Ecto neural progenitor cell (in vitro differentiated cells): ENCODE measurements around the gene HOXA13.

Source experiments
- DNase-seq: peaks from one replicate; pipeline ENCODE4 v3.0.0-alpha.2; 2018; ENCODE audit warnings: low spot score

HOXA13 gene

GRCh38 chr7:27207348-27207985, 7.6 kb upstream of the HOXA13 start:
- DNase-seq, result no peak

GRCh38 chr7:27205325-27206280, 5.7 kb upstream of the HOXA13 start:
- DNase-seq, result peak; percentile 52

- peak; percentile 63 for DNase-seq
Observed at GRCh38 chr7:27204851-27205322, 5.0 kb upstream of the HOXA13 start.

DNA sequence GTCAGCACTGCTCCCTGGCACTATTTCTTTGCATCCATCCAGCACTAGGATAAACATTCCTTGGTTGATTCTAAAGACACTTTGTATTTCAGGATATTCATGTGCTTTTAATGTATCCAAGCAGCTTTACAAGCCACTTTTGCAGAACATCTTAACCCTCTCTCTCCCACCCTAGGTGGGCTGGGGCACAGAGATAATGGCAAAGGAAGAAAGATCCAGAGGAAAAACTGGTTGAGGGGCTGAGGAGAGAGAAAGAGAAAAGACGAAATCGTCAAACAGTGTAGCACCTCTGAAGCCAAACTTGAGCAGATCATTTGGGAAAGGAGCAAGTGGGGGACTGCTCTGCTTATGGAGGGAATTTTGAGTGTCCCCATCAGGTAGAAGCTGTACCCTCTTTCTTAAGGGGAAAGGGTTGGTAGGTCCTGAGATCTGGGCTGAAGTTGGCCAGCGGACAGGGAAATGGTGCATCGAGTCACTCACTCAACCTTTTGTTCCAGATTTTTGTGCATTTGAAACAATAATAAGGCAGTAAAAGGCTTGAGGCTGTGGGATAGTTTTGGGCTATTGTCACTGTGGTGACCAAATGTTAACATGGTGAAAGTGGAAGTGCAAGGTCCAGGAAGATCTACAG, 4.2 kb upstream of the HOXA13 start:
- DNase-seq, result peak; percentile 38

GRCh38 chr7:27203365-27203953, 3.6 kb upstream of the HOXA13 start:
- peak; percentile 43 for DNase-seq

DNA sequence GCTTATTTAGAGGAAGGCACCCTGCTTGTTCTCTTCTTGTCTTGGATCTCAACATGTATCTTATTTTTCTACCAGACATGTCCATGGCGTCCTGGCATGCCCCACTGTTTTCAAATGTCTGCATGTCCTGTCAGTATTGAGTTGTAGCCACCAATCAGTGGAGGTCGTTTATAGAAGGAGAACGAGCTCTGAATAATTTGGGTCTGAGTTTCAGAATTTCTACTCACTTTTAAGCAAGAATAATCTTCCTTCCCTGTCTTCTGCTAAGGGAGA, 2.9 kb upstream of the HOXA13 start:
- DNase-seq, result no peak

DNA sequence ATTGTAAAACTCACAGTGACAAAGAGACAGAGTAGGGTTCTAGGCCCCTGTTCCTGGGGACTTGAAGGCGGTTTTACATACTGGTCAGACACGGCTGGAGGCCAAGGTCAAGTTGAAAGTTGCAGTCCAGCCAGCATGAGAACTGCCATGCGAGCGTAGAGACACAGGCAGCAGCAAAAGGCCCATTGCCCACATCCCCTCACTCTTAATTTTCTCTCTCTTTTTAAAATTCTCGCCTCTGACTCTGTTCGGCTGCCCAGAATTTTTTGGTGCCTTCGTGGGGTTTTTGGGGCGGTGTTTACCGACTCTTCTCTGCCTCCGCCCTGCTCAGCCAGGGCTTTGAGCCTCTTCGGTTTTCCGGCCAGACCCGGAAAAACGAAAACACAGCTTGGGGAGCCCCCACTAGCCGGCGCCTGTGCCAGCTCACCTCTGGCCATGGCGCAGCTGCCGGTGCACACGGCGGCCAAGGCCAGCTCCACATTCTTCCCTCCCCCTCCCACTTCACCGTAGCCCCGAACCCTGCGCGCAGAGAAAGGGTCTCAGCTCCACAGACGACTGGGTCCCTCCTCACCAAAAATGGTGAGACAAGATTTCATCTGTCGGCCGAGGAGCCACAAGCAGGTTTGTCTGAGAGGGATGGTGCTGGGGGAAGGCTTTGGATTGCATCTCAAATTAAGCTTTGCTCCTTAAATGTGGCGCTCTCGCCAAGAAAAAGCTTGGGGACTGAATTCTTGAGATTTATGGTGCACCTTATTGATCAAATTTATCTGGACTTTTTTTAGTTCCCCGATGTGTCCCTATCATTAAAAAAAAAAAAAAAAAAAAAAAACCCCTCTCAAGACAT, 2.3 kb upstream of the HOXA13 start:
- no peak for DNase-seq

DNA sequence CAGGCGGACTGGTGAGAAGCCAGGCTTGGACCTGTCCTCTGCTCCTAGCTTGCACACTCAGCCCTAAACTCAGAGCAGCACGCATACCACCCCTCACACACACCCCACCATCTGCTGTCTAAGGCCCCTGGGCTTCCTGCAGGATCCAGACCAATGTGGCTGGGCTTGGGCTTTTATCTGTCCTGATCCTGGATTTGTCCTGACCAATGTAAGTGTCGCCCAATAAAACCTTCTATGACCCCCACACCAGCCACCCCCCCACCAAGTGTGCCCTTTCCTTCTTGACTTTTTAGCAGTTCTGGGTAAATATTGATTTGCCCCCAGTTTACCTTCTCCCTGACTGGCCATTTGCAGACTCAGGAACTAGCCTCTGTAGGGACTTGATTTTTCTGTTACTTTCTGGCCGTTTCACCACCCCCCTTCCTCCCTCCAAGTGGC, 1.7 kb upstream of the HOXA13 start:
- DNase-seq, result peak; percentile 45

- peak; percentile 46 for DNase-seq
Observed at GRCh38 chr7:27200761-27201579, 1.1 kb upstream of the HOXA13 start.

DNA sequence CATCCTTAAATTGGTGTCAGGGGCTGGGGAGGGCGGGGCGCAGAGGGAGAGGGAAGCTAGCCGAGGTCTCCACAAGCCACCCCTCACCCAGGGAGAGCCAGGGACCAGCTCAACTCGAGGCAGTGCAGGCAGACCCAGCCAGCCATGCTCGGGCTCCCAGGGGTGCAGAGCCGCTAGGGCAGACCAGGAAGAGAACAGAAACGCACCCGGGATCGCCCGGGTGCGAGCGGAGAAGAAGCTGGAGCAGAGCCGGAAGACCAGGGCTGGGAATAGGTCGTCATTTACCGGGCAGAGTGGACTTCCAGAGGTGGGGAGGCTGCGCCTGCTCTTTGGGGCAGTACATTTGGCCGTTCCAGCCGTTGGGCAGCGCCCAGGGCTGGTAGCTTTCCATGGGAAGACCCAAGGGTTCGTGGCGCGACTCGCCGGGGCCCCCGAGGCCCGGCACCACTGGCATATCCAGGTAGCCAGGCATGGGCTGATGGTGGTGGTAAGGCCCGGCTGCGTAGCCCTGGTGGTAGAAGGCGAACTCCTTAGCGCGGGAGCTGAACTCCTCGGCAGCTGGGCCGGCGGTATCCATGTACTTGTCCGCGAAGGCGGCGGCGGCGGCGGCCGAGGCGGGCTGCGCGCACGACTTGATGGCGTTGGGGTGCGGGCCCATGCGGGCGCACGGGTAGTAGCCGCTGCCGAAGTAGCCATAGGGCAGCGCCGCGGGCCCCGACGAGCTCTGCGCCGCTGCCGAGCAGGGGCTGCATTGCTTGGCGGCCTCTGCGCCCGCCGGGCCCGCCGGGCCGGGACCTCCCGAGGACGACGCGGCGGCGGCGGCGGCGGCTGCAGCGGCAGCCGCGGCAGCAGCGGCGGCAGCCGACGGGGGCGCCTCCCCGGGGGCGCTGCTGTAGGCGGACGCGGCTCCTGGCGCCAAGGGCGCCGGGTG, 755 bp downstream of the HOXA13 start:
- DNase-seq, result peak; percentile 65

- peak; percentile 48 for DNase-seq
Observed at GRCh38 chr7:27198138-27198841, 1.6 kb downstream of the HOXA13 start.

DNA sequence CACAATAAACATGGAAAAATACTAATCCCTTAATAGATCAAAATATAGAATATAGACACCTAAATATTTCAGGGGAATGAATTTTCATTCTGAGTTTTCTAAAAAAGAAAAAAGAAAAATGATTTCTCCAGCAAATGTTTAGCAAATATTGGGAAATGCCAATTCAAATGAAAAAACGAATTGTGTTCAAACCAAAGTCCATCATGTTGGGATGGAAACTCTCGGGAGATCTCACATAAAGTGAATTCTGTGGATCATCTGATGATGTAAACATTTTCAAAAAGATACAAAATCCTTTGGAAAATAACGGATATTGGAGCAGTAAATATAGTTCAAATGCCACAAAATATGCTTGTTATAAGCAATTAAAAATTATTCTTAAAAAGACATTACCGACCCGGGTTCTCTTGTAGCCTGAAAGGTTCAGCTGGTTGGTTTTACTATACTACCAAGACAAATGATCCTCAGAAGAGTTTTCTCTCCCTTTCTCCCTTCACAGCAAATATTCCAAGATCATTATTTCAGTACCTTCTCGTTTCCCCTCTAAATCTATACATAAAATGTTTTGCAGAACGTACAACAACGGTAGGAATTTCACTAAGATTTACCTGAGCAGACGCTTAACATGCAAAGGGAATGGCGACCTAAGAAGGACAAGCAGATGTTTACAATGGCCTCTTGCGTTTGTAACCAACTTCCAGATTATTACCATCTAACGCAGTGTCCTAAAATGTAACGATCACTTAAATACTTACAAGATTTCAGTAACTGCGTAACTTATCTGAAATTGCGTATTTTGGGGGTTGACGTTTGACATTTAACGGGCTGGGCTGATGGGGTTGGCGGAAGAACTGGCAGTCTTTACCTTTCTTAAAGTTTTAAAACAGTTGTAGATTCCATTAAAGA, 2.5 kb downstream of the HOXA13 start:
- DNase-seq, result no peak

GRCh38 chr7:27196287-27196767, 3.6 kb downstream of the HOXA13 start:
- peak; percentile 81 for DNase-seq

- DNase-seq, result no peak
Observed at GRCh38 chr7:27194686-27195379, 5.1 kb downstream of the HOXA13 start.

GRCh38 chr7:27194002-27194352, 5.9 kb downstream of the HOXA13 start:
- no peak for DNase-seq

- peak; percentile 47 for DNase-seq
Observed at GRCh38 chr7:27193335-27194001, 6.4 kb downstream of the HOXA13 start.
